Heart left ventricle (tissue), 13 donors: ENCODE data around the gene TRIM71.

Source experiments
- CTCF ChIP-seq, 12 donors: fragments of 200-600 bp; sonication (generic) in 4 of 12; IDR thresholded peaks; one replicate each; pipeline versions ENCODE4 v1.5.0 to v1.8.0; 2018 to 2022; ENCODE audit warnings: antibody characterized with exemption in 12 of 12, mild to moderate bottlenecking in 5 of 12
- POLR2A ChIP-seq, 2 donors: fragments of 450-650 bp; IDR thresholded peaks; one replicate each; pipeline ENCODE4 v1.6.1; 2017; ENCODE audit warnings: antibody characterized with exemption in 2 of 2, mild to moderate bottlenecking in 2 of 2, moderate library complexity in 2 of 2
- donor health status: ischemic (EF 13 %, LVEDD 7.1; RV severe dilation, severe dysfunction).
- donor health status: DM: no; HTN: yes; CAD: no.
- donor health status: DM: no; HTN: no; CAD: no.
- donor health status: ischemic (EF 25% LVEDD 6.9; RV normal size, moderate dysfunction).
- donor health status: ischemic (EF 25% LVEDD 5.7; RV mildly dilated, moderate dysfunction).
- donor health status: ischemic (EF 35%, LVEDD 5.7; RV mildly dilated, moderate dysfunction).
- donor health status: nonischemic (EF 11% LVEDD 7.7; RV severe dilation, severe dysfunction).
- donor health status: DM: yes; HTN: yes; CAD: no.
- donor health status: PGD.
- donor health status: ischemic (EF 29% LVEDD 5.4; RV normal size, mild dysfunction).
- donor health status: nonischemic (EF 23%, LVEDD 6.1; RV moderate dilation, normal function).

DNA sequence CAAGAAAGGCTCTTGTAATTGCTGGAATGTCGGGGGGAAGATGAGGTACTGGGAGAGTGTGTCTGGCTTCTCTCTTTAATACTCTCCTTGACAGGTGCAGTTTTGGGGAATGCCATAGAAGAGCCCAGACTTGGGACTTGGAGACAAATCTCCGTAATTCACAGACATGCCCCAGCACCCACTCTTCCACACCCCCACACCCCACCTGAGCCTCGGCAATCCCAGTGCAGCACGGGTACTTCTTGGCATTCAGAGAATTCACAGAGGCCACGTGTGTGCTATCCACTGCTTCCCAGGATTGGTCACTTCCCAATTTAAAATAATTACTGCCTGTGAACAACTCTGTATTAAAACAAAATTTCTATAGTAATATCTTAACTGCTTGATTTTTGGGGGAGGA, 43.9 kb downstream of the TRIM71 start:
- no peak for TF ChIP-seq CTCF (IDR thresholded peaks at IDR 0.05)
- TF ChIP-seq POLR2A (IDR thresholded peaks at IDR 0.05): no peak
